ENCODE measurements around the gene IL22RA1.

- TF ChIP-seq CTCF (IDR thresholded peaks at IDR 0.05; ENCODE audit: insufficient read depth, low read length, poor library complexity, severe bottlenecking) (no peak), EZH2phosphoT487 (conservative IDR thresholded peaks at IDR 0.05; ENCODE audit: low read length) (no peak)
These were observed 48.9 kb upstream of the IL22RA1 start for GRCh38 chr1:24191860-24192259.
